ENCODE data around the gene CACNG8. TPM values are rescaled to one million over a fixed set of nuclear protein-coding genes. Genes with fewer than 3 reads are reported as not detected.
A peak's percentile ranks its signal among the peaks of the same experiment; 100 is the strongest.

Gene CACNG8
- total and polyA plus RNA-seq, 2 experiments from 2014 or later: 0.11 TPM; not detected in 1

DNA sequence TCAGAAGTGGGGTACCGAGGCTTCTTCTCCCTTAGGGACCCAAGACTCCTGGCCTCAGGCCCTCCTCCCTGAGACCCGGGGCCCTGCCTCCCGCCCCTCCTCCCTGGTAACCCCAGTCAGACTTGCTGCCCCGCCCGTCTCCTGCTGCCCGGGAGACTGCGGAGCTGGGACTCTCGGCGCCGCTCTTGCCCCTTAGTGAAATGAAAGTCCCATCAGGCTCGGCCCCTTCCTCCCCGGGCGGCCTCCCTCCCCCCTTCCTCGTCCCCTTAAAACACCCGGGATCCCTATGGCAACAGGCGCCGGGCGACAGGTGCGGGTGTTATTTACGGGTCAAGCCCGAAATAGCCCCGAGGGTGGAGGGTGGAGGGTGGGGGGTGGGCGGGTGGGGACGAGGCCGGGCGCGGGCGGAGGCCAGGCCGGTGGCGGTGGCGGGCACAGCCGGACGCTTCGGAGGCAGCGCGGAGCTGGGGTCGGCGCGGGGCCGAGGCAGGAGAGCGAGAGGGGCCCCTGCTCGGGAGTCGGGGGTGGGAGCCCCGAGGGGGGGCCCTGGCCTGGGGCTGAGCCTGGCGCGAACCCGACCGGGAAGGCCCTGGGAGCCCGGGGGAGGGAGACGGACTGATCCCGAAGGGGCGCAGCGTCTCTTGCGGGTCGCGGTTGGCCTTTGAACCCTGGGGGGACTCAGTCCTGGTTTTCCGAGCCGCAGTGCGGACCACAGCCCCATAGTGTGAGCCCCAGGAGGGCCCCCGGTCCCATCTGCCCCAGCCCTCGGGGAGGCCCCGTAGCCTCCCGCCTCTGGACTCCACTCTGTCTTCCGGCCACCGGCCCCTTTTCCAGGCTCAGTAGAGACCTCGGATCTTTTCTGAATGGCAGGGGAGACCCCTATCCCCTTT is 28.7 kb downstream of the CACNG8 start, which contains the start of gene CACNG6:
CACNG6 (plus strand) TSS at position 414 of the 890 bp plus-strand sequence. CDS start 1,241 bp downstream, outside the sequence.
- H3K27me3 ChIP-seq (replicated peaks; ENCODE audit: insufficient read depth): peaks cover 10% of the 10 kb centered on the region
- no peaks in the 10 kb centered on the region for H4K20me1 ChIP-seq (ENCODE audit: insufficient read depth)
- no peak within 1 kb of the TSS for H3K27ac ChIP-seq
- no peaks in the 10 kb centered on the region for H3K9me3 ChIP-seq (ENCODE audit: low read depth)
- H3K9ac ChIP-seq: no peak within 1 kb of the TSS
- H3K36me3 ChIP-seq (ENCODE audit: low read depth): no peaks in the 10 kb centered on the region
- 0 out of 2 replicates have a peak, but pooled peaks have one; percentile 45 for TF ChIP-seq EZH2phosphoT487 (IDR thresholded peaks at IDR 0.05; ENCODE audit: insufficient read depth, low read depth)
- no peak for TF ChIP-seq EZH2 (IDR thresholded peaks at IDR 0.05; ENCODE audit: insufficient read depth, poor library complexity, severe bottlenecking)
- no peak within 1 kb of the TSS; the same call in 1 of the 2 replicates for H3K4me3 ChIP-seq
- DNase-seq: peak; percentile 32
- 0 out of 2 replicates have a peak, but pooled peaks cover 7% of the 10 kb centered on the region for H3F3A ChIP-seq (ENCODE audit: insufficient read depth)
- H3K79me2 ChIP-seq (ENCODE audit: insufficient read depth): no peaks in the 10 kb centered on the region
- H2AFZ ChIP-seq: no peak within 1 kb of the TSS
- H3K9me2 ChIP-seq (ENCODE audit: insufficient read depth): no peaks in the 10 kb centered on the region
- peak within 1 kb of the TSS; percentile 7 for H3K4me2 ChIP-seq (ENCODE audit: unreplicated experiment)
- 8 to 10% methylated on average over 24 to 65 of the region's 66 CpGs for WGBS, 2 experiments (ENCODE audit: low coverage in 1 of 2, low lambda C conversion rate in 2 of 2, missing lambda C conversion rate in 2 of 2)
- H3K4me1 ChIP-seq (ENCODE audit: insufficient read depth): peaks cover 3% of the 10 kb centered on the region; the same call in 1 of the 2 replicates
- in situ Hi-C loops (cut with MboI): no loop called here

DNA sequence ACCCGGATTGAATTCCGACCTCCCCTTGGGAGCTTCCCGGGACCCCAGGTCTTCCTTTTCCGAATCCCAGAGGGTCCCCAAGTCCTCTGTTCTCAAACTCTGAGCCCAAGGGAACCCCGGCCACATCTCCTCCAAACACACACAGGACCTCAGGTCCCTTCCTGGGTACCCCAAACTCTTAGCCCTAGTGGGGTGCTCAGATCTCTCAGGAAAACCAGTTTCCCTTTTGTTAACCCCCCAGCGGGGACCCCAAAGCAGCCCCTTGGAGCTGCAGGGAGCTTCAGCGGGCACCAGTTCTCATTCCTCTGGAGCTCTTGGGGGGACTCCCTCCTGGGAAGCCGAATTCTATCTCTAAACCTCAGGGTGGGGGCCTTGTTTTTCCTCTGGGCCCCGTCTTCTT is 29.5 kb downstream of the CACNG8 start:
- in situ Hi-C loops (cut with MboI): no loop called here
- WGBS, 2 experiments (ENCODE audit: low coverage in 1 of 2, low lambda C conversion rate in 2 of 2, missing lambda C conversion rate in 2 of 2): 60 to 66% methylated on average over 9 of the region's 9 CpGs
- no peak overlapping the region for H3K4me2 ChIP-seq (ENCODE audit: unreplicated experiment)

DNA sequence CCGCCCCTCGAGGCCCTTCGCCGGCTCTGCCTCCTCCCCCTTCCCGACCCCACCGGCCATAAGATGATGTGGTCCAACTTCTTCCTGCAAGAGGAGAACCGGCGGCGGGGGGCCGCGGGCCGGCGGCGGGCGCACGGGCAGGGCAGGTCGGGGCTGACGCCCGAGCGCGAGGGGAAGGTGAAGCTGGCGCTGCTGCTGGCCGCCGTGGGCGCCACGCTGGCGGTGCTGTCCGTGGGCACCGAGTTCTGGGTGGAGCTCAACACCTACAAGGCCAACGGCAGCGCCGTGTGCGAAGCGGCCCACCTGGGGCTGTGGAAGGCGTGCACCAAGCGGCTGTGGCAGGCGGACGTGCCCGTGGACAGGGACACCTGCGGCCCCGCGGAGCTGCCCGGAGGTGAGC is 30.1 kb downstream of the CACNG8 start:
- no peaks in the 10 kb centered on the region for H3K79me2 ChIP-seq (ENCODE audit: insufficient read depth)
- no peak overlapping the region for H2AFZ ChIP-seq
- H3K4me3 ChIP-seq: no peak overlapping the region
- 19 to 29% methylated on average over 26 to 43 of the region's 43 CpGs for WGBS, 2 experiments (ENCODE audit: low coverage in 1 of 2, low lambda C conversion rate in 2 of 2, missing lambda C conversion rate in 2 of 2)
- no peaks in the 10 kb centered on the region for H3K9me3 ChIP-seq (ENCODE audit: low read depth)
- peaks cover 3% of the 10 kb centered on the region; the same call in 1 of the 2 replicates for H3K4me1 ChIP-seq (ENCODE audit: insufficient read depth)
- H3K27ac ChIP-seq: no peak overlapping the region
- no peak overlapping the region for H3K9ac ChIP-seq
- TF ChIP-seq EZH2phosphoT487 (IDR thresholded peaks at IDR 0.05; ENCODE audit: insufficient read depth, low read depth) (no peak), EZH2 (IDR thresholded peaks at IDR 0.05; ENCODE audit: insufficient read depth, poor library complexity, severe bottlenecking) (no peak)
- in situ Hi-C loops (cut with MboI): no loop called here
- H3K9me2 ChIP-seq (ENCODE audit: insufficient read depth): no peaks in the 10 kb centered on the region
- H3K27me3 ChIP-seq (replicated peaks; ENCODE audit: insufficient read depth): peaks cover 17% of the 10 kb centered on the region
- DNase-seq: no peak
- H4K20me1 ChIP-seq (ENCODE audit: insufficient read depth): no peaks in the 10 kb centered on the region
- no peaks in the 10 kb centered on the region for H3K36me3 ChIP-seq (ENCODE audit: low read depth)
- 0 out of 2 replicates have a peak, but pooled peaks cover 7% of the 10 kb centered on the region for H3F3A ChIP-seq (ENCODE audit: insufficient read depth)
- H3K4me2 ChIP-seq (ENCODE audit: unreplicated experiment): no peak overlapping the region

More for the DNA sequence above, 29.5 kb downstream of the CACNG8 start:
- Histone ChIP-seq H2AFZ (no peak overlapping the region), H3K27me3 (replicated peaks; ENCODE audit: insufficient read depth) (peaks cover 12% of the 10 kb centered on the region), H3F3A (ENCODE audit: insufficient read depth) (0 out of 2 replicates have a peak, but pooled peaks cover 7% of the 10 kb centered on the region), H3K27ac (no peak overlapping the region), H3K9me3 (ENCODE audit: low read depth) (no peaks in the 10 kb centered on the region), H3K4me1 (ENCODE audit: insufficient read depth) (peaks cover 3% of the 10 kb centered on the region; the same call in 1 of the 2 replicates), H3K4me3 (no peak overlapping the region; the same call in 1 of the 2 replicates), H3K9me2 (ENCODE audit: insufficient read depth) (no peaks in the 10 kb centered on the region), H4K20me1 (ENCODE audit: insufficient read depth) (no peaks in the 10 kb centered on the region), H3K9ac (no peak overlapping the region), H3K79me2 (ENCODE audit: insufficient read depth) (no peaks in the 10 kb centered on the region), H3K36me3 (ENCODE audit: low read depth) (no peaks in the 10 kb centered on the region)
- no peak for TF ChIP-seq EZH2phosphoT487 (IDR thresholded peaks at IDR 0.05; ENCODE audit: insufficient read depth, low read depth)
- peak; percentile 29 for TF ChIP-seq EZH2 (IDR thresholded peaks at IDR 0.05; ENCODE audit: insufficient read depth, poor library complexity, severe bottlenecking)
- no peak for DNase-seq

DNA sequence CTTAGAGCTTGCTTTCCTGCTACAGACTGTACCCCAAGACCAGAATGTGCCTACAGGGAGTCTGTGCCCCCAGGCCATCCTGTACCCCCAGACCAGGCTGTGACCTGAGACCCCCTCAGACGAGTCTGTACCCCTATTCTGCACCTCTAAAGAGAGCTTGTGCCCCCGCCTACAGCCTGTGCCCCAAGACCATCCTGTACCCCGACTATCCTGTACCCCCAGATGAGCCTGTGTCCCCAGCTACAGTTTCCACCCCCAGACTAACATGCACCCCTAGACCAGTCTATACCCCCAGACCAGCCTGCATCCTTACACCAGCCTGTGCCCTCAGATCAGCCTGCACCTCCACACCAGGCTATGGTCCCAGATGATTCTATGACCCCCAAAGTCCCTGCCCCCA is 30.7 kb downstream of the CACNG8 start:
- H3K79me2 ChIP-seq (ENCODE audit: insufficient read depth): no peaks in the 10 kb centered on the region
- no peak overlapping the region for H3K9ac ChIP-seq
- H3K27me3 ChIP-seq (replicated peaks; ENCODE audit: insufficient read depth): peaks cover 17% of the 10 kb centered on the region
- no peak overlapping the region for H3K4me2 ChIP-seq (ENCODE audit: unreplicated experiment)
- DNase-seq: no peak
- WGBS, 2 experiments (ENCODE audit: low coverage in 1 of 2, low lambda C conversion rate in 2 of 2, missing lambda C conversion rate in 2 of 2): 60 to 64% methylated on average over 3 of the region's 3 CpGs
- H3K4me3 ChIP-seq: no peak overlapping the region
- H3K9me2 ChIP-seq (ENCODE audit: insufficient read depth): no peaks in the 10 kb centered on the region
- H3K27ac ChIP-seq: no peak overlapping the region
- 0 out of 2 replicates have a peak, but pooled peaks cover 7% of the 10 kb centered on the region for H3F3A ChIP-seq (ENCODE audit: insufficient read depth)
- in situ Hi-C loops (cut with MboI): no loop called here
- no peak overlapping the region for H2AFZ ChIP-seq
- no peaks in the 10 kb centered on the region for H3K9me3 ChIP-seq (ENCODE audit: low read depth)
- TF ChIP-seq EZH2 (IDR thresholded peaks at IDR 0.05; ENCODE audit: insufficient read depth, poor library complexity, severe bottlenecking): no peak
- TF ChIP-seq EZH2phosphoT487 (IDR thresholded peaks at IDR 0.05; ENCODE audit: insufficient read depth, low read depth): no peak
- peaks cover 3% of the 10 kb centered on the region; the same call in 1 of the 2 replicates for H3K4me1 ChIP-seq (ENCODE audit: insufficient read depth)
- H3K36me3 ChIP-seq (ENCODE audit: low read depth): no peaks in the 10 kb centered on the region
- H4K20me1 ChIP-seq (ENCODE audit: insufficient read depth): no peaks in the 10 kb centered on the region

Data from GM23248 (cell line).